ENCODE data around the gene NELL1.

The NELL1 gene

DNA sequence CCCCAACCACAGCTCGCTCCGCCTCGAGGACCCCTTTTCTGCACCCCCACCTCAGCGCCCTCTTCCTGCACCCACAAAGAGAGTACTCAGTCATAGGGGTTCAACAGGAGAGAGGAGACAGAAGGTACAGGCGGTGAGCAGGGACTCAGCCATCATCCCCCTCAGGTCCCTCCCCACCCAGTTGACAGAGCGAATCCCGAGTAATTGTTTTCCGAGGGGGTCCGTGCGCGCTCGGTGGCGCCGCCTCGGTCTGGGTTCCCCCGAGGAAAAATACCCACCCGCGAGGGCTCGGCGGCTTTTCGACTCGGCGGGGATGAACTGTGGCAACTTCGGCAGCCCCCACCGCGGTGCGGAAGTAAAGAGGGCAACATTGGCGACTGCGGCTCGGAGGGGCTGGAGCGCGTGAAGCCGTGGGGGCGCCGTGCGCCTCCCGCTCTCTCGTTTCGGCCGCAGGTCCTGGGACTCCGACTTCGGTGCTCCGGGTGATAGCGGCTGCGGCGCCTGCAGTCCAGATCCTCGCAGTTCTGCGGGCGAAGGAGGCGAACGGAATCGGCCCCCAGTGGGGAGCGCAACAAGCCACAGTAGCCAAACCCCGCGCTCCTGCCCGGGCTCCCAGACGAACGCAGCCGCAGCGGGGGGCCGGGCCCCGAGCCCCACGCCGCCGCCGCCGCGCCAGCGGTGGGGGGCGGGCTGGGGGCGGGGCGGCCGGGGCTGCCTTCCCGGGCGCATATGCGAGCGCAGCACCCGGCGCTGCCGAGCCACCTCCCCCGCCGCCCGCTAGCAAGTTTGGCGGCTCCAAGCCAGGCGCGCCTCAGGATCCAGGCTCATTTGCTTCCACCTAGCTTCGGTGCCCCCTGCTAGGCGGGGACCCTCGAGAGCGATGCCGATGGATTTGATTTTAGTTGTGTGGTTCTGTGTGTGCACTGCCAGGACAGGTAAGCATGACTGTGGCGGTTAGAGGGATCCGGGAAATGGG lies at the start of gene NELL1:
TSS of gene NELL1 (plus strand) at position 743 of the 976 bp plus-strand sequence.
- no peak for DNase-seq (ENCODE audit: low read depth in 1 of 2, low spot score in 1 of 2)

DNA sequence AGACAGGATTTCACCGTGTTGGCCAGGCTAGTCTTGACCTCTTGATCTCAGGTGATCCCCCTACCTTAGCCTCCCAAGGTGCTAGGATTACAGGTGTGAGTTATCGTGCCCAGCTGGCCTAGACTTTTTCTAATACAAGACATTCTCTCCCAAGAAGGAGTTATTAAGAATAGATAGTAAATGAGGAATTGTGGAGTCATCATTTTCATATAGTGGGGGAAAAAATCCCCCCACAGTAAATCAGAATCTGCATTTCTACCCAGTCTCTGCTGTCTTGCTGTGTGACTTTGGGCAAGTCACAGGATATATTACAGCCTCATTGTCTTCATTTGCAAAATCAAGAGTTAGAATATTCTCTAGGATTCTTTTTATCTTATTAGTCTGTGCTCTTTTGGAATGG lies 48.4 kb upstream of the NELL1 start:
- no peak for DNase-seq (ENCODE audit: low read depth in 1 of 2, low spot score in 1 of 2)

DNA sequence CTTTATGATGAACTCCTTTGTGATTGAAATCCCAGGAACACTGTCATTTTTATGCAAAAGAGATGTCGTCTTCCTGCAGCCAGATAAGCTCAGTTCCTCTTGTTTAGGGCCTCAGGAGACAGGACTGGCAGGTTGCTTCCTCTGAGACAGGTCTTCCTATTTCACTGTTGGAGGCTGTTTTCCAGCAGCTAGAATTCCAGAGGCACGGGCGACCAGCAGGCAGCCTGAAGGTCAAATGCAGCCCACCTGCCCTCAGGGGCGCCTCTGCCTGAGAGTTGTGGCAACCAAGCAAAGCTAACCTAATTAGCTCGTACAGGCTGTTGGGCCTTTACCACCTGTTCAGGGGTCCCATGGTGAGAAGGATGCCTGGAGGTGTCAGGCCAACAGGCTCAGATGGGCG lies 47.7 kb upstream of the NELL1 start:
- no peak for DNase-seq (ENCODE audit: low read depth in 1 of 2, low spot score in 1 of 2)

DNA sequence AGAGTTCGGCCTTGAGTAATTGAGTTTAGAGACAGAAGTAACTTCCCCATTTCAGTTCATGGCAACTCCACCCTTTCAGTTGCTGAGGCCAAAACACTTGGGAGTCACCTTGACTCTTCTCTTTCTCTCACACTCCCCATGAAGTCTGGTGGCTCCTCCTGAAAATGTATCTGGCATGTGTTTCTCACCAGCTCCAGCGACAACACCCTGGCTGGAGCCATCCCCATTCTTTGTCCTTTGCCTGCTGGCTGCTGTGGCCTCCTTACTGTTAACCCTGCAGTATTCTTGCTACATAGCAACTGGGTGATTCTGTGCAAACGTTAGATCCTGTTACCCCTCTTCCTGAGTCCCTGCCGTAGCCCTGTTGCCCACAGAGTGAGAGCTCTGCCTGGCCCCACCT lies 46.1 kb upstream of the NELL1 start:
- DNase-seq (ENCODE audit: low read depth in 1 of 2, low spot score in 1 of 2): no peak

DNA sequence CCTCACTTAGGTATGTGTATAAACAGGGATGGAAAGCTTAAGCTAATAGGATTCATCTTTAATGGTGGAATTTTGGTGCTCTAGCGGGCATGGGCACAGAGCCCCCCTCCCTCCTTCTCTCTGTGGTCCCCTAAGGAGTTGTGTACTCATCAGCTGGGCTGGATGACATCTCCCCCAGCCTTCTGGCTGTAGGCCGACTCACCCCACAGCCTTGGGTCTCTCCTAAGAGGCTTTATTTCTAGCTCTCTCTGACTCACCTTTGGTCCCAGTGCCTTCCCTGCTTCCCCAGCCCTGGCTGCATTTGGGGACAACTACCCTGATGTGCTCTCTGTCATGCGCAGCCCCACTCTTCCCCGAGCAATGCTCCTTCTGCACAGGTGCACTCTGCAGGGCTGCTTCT lies 43.1 kb upstream of the NELL1 start:
- DNase-seq (ENCODE audit: low read depth in 1 of 2, low spot score in 1 of 2): no peak

DNA sequence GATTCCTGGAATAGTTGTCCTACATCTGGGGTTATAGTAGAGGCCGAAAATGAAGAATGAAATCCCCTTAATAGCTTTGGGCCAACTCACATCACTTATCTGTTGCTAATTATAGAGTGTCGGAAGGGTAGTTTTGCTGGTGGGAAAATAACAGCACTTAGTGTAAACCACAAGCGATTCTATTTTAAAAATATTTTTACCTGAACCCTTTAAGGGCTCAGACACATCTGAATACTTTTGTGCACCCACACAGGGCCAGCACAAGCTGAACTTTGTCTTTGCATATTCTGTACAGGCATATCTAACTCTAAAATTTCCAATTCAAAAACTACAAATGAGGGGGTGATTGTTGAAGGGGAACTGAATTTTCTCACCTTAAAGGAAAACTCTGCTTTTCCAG lies 42.4 kb upstream of the NELL1 start:
- no peak for DNase-seq (ENCODE audit: low read depth in 1 of 2, low spot score in 1 of 2)

DNA sequence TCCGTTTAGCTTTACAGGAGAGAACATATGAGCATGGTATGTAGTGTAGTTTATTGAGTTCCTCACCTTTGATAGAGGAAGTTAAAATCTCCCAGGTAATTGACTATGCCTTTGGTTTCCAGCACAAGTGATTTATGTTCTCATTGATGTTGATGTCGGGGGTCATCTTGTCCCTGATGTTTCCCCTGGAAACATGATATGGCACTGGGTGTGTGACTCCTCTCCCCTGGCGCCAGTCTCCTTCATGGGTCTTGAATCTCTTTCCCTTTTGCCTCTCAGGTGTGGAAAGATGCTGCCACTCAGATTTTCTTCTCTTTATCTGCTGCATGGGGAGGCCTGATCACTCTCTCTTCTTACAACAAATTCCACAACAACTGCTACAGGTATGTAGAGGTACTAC lies 41.7 kb upstream of the NELL1 start:
- DNase-seq (ENCODE audit: low read depth in 1 of 2, low spot score in 1 of 2): no peak

DNA sequence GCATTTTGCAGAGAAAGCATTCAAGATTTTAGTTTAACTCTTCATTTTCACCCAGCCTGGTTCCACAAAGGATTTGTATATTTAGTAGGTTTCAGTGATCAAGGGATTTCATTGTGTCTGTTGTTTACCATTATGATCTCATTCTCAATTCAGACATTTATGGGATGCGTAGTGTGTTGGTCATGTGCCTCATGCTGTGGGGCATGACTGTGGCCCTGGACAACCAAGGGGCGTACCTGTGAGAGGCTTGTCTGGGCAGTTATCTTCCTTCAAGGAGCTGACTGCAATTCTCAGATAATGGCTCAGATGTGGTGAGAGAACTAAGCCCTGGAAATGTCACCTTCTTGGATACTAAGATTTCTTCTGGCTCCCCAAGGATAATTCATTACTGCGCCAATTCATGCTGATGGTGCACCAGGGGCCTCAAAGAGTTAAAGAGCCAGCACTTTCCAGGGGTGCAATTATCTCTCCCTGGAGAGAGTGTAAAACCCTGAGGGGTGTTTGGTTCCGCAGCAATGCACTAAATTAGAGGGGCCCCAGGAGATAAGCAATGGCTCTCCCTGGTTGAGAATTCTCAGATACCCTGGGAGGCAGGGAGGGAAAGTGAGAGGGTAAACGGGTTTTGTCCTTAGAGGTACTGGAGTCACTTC lies 37.7 kb upstream of the NELL1 start:
- DNase-seq (ENCODE audit: low read depth in 1 of 2, low spot score in 1 of 2): no peak

DNA sequence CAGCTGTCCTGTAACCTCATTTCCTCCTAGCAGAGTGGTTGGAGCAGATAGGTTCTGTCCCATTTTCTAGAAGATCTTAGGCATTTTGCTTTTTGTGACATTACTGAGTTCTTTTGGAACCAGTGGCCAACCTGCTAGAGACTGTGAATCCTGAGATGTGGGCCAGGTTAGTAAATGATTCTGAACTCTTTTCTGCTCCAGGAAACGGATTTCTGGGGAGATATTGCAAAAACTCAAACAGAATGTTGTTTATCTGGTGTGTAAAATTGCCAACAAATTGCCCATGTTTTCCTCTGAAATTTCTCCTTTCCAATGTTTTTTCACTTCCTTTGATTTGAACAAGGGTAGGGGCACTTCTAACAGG lies 37.2 kb upstream of the NELL1 start:
- DNase-seq (ENCODE audit: low read depth in 1 of 2, low spot score in 1 of 2): no peak

DNA sequence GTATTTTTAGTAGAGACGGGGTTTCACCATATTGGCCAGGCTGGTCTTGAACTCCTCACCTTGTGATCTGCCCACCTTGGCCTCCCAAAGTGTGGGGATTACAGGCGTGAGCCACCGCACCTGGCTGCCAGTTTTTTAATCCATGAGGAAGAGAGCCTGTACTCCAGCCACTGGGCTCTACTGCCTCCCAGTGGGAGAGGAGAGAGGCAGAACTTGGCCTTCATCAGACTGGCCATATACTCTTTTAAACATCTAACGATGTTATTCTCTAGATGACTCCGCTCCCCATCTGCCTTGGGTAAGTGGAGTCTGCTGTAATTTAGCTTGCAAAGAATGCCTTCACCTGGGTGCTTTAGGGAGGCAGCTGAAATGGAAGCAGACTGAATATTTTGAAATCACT lies 35.3 kb upstream of the NELL1 start:
- DNase-seq (ENCODE audit: low read depth in 1 of 2, low spot score in 1 of 2): no peak

DNA sequence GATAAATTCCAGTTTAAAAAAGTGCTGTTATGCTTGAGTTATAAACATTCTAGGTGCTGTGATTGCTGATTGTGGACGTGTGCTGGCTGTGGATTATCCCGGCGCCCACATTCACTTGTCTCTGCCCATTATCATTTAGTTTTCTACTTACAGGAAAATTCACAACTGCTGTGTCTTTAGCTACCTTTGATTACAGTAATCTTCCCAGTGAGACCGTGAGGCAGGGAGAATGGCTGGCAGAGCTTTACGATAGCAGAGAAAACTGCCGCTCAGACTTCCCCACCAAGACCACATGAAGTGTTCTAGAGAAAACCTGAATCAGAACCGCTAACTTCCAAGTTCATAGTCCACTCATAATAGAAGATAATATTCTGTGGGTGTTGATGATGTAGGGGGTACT lies 34.6 kb upstream of the NELL1 start:
- no peak for DNase-seq (ENCODE audit: low read depth in 1 of 2, low spot score in 1 of 2)

DNA sequence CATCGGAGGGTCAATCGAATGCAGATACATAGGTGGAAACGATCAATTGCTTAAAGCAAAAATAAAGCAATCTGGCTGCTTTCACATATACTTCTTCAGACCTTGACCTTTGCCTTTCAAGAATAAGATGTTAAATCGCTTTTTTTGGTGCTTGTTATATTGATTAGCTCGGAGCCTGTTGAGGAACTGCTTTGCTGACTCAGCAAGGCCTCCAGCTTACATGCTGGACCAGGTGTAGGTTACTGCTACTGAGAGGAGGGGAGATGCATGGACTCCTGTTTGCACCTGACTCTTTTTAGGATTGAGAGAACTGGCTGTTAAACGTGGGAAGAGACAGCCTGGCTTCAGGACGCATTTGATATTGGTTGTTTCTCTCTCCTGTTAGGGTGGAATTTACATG lies 31.3 kb upstream of the NELL1 start:
- DNase-seq (ENCODE audit: low read depth in 1 of 2, low spot score in 1 of 2): no peak

DNA sequence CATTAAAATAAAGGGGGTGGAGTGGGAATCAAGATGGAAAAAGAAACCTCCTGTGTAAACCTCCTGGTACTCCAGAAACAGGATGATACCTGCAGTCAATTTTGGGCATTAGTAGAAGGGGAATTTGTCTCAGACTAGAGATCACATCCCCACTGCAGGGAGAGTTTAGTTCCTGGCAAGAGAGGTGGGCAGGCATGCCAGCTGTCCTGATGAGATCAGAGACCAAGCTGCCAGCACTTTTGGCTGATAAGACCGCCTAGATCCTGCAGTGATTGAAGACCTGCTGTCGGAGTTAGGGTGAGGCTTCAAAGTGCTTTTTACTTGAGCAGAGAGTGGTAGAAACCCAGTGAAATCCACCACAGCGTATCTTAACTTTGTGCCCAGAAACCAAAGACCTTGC lies 29.7 kb upstream of the NELL1 start:
- no peak for DNase-seq (ENCODE audit: low read depth in 1 of 2, low spot score in 1 of 2)

DNA sequence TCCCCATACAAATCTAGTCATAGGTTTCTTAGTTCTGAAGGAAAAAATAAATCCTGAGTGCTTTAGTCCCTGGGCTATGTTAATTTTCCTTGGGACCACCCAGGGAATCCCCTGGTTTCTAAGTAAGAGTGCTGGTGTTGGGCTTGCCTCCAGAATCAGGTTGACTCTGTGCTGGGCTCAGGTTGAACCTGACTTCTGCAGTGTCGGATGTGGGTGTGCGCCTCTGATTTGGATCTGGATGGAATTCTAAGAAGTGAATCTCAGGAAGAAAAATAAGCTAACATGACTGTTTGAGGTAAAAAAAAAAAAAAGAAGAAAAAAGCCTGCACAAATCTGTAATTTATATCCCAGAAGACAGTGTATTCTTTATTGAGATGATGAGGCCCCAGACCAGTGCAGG lies 29.0 kb upstream of the NELL1 start:
- DNase-seq (ENCODE audit: low read depth in 1 of 2, low spot score in 1 of 2): no peak

DNA sequence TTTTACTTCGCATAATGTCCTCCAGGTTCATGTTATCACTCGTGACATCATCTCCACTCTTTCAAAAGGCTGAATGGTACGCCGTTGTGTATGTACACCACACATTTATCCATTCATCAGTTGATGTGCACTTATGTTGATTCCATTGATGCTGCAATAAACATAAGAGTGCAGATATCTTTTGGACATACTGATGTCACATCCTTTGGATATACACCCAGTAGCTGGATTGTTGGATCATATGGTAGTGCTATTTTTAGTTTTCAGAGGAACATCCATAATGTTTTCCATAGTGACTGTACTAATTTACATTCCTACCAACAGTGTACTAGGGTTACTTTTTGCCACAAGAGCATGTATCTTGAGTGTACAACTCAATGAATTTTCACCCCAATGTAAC lies 25.0 kb upstream of the NELL1 start:
- DNase-seq (ENCODE audit: low read depth in 1 of 2, low spot score in 1 of 2): no peak

DNA sequence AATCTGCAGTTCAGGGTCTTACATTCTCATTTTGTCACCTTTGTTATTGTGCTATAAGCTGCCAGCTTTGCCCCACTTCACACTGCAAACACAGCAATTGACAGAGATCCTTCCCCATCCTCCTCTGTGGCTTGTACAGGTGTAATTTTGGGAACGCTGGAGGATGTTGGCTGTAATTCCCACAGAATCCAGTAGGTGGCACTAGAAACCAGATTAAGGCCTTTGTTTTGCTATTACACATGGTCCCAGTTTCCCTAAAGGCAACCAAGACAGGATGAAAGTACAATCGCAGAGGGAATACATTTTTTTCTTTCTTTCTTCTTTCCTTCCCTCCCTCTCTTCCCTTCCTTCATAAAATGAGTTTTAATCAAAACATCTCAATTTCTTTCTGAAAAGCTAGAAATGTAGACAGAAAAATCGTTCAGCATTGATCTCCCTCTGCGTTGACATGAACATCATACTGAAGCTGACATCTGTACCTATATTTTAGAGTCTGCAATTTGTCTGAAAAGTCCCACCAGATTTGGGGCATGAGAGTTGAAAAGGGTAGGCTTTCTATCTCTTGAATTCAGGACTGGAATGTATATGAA lies 21.3 kb upstream of the NELL1 start:
- DNase-seq (ENCODE audit: low read depth in 1 of 2, low spot score in 1 of 2): peak; percentile 2 to 29

DNA sequence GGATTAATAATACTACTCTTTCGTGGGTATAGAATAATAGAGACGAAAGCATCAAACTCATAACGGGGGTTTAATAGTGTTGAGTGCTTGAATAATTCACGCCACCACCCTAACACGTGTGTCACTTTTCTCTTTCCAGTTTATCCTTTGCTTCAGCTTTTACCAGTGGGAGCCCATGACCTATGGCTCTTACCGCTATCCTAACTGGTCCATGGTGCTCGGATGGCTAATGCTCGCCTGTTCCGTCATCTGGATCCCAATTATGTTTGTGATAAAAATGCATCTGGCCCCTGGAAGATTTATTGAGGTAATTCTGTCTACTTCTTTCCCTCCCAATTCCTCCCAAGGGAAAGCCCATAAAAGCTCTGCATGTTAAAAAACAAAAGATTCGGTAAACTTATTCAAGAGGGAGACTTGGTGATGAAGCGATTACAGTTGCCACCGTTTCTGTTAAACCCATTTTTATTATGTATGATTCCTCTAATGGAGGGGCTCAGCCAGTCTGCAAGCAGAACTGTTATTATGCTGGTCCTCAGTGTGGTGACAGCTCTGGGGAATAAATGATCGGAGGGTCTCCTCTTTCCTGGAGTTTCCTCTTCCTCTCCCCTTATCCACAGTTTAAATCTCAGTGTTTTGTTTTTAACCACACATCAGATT lies 17.1 kb upstream of the NELL1 start:
- DNase-seq (ENCODE audit: low read depth in 1 of 2, low spot score in 1 of 2): no peak

DNA sequence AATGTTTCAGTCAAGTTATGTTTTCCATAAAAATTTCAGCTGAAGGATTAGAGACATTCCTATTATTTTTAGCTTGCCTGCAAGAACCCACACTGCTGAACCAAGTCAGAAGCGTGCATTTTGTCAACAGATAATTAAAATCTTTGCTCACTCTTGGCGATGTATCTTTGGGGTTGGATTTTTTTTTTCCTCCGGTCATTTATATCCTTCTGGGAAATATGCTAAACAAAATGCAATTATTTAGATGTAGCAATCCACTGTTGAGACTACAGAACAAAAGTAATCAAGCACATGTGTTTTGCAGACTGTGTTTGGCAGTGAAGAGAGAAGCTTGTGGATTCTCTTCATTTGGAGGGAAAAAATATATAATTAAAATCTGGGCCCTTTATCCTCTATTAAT lies 15.3 kb upstream of the NELL1 start:
- DNase-seq (ENCODE audit: low read depth in 1 of 2, low spot score in 1 of 2): no peak

DNA sequence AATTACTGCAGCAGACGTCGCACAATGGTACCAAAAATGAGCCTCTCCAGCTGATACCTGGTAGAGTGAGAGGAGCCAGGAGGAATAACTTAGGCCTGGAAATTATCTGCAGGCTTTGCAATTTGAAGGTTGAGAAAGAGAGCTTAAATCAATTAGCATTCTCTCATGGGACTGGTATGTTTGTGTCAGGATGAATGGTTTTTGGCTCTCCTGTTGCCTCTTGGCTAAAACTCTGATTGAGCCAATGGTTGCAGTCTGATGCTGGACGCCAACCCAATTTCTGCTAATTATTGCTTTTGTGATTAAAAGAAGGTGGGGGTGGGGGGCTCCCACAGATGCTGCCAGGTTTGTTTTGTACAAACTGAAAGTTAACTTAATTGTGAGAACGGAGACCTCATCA lies 12.5 kb upstream of the NELL1 start:
- DNase-seq (ENCODE audit: low read depth in 1 of 2, low spot score in 1 of 2): no peak

DNA sequence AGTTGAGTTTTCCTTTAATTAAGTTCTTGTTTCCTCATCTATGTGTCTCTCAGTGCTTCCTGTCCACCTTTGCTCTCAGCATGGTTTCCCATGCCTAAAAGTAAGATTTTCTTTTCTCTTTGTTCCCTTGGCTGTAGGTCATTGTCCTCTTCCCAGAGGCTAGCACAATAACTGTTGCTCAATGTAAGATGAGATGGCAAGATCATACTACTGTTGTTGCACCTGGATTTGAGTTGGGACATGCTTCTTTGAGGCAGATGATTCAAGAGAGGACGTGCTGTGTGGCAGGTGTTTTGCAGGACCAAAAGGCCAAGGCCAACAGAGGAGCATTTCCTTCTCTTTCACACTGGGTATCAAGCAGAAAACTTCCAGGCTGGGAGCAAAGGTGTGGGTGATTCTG lies 11.3 kb upstream of the NELL1 start:
- DNase-seq (ENCODE audit: low read depth in 1 of 2, low spot score in 1 of 2): no peak

DNA sequence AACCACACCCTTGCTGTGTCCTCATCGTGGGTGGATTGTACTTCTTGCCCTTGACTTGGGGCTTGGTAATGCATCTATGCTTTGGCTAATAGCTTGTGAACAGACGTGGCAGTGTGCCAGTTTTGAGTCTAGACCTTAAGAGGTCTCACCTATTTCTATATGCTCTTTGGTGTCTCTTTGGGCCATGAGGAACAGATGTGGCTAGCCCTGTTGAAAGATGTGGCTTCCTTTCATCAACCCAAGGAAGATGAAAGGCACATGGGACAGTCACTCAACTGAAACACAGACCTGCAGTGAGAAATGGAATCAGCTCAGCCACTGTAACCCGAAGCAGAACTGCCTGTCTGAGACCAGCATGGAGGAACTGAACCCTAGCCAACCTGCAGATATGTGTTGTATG lies 7.9 kb upstream of the NELL1 start:
- DNase-seq (ENCODE audit: low read depth in 1 of 2, low spot score in 1 of 2): no peak

DNA sequence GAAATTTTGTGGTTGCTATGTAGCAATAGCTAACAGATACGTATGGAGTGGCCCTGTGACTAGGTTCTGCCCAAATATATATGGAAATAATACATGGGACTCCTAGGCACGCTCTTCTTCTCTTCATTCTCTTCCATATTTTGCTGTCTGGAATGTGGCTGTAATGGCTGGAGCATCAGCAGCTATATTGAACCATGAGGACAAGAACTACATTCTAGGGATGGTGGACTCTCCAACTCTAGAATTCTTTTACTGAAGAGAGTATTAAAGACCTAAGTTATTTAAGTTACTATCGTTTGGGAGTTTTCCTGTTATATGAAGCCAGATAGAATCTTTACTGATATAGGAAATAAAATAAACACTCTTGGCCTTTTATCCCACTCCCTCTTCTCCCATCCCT lies 7.5 kb upstream of the NELL1 start:
- DNase-seq (ENCODE audit: low read depth in 1 of 2, low spot score in 1 of 2): no peak

Measured in activated CD4-positive, alpha-beta T cell treated with anti-CD3 and anti-CD28 coated beads, Interleukin-2, amount 50 U/mL, for 24 hours (primary cell).